ENCODE results near the gene B4GALT2. TPM values are rescaled to one million over a fixed set of nuclear protein-coding genes. Genes with fewer than 3 reads are reported as not detected.

Gene B4GALT2
- total and polyA plus RNA-seq, 9 of the 15 experiments (the other 6 are each of a cell fraction or from before 2014, with no cell fraction given) = 1.3 to 86.8 (median 43.8) TPM

DNA sequence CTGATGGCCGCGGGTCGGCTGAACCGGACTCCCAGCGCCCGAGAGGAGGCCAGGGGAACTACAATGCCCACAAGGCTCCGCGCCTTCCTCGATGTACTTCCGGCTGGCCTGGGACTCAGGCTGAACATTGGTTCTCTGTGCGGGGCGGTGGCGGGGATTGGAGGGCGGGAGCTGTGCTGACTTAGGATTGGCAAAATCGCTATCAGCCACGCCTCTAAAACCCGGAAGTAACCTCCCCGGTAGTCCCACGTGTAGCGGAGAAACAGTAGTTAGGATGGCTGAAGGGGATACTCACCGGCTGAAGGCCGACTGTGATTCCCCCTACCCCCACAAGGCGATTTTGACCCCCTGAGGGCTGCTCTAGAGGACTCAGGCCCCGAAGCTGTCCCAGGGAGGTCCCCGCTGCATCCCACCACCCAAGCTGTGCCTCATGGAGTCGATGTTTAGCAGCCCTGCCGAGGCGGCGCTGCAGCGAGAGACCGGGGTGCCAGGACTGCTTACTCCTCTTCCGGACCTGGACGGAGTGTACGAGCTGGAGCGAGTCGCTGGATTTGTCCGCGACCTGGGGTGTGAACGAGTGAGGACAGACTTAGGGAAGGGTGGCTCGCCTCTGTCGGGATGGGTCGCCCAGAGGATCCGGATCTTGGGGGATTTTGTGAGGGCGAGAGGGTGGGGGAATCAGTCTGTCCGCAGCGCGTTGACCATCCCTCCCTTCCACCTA, 9.1 kb upstream of the B4GALT2 start, which contains the start of gene DPH2 (continued):
- peak; percentile 99 for TF ChIP-seq GABPB1 (CRISPR knock-in tag; IDR thresholded peaks at IDR 0.05)
- peak; percentile 98 for TF ChIP-seq ELF1 (tag; IDR thresholded peaks at IDR 0.05)
- TF ChIP-seq FOS (IDR thresholded peaks at IDR 0.05; ENCODE audit: extremely low read depth, insufficient read length) = peak; percentile 93
- peak; percentile 82 for TF ChIP-seq CREB3L1 (IDR thresholded peaks at IDR 0.05; ENCODE audit: borderline replicate concordance, low read depth)
- peak; percentile 19; the same call in 1 of the 2 replicates for TF ChIP-seq ZNF57 (CRISPR knock-in tag; IDR thresholded peaks at IDR 0.05)
- peak; percentile 71 for TF ChIP-seq CREB1 (IDR thresholded peaks at IDR 0.05)
- peak; percentile 25; the same call in 1 of the 2 replicates for TF ChIP-seq CREB1 (CRISPR knock-in tag; IDR thresholded peaks at IDR 0.05)
- peak; percentile 87 for TF ChIP-seq PHF20 (IDR thresholded peaks at IDR 0.05; ENCODE audit: partially characterized antibody)
- no peak for TF ChIP-seq NFXL1 (CRISPR knock-in tag; IDR thresholded peaks at IDR 0.05)
- TF ChIP-seq FOXK2 (conservative IDR thresholded peaks at IDR 0.05 in 1 of 2, IDR thresholded peaks at IDR 0.05 in 1 of 2; ENCODE audit: low read depth in 2 of 2) = peak; percentile 94 to 95
- TF ChIP-seq RB1 (IDR thresholded peaks at IDR 0.05; ENCODE audit: low read depth) = peak; percentile 62
- peak; percentile 95 for TF ChIP-seq MXD1 (CRISPR knock-in tag; IDR thresholded peaks at IDR 0.05; ENCODE audit: borderline replicate concordance, poor library complexity, severe bottlenecking)
- no peak for TF ChIP-seq MCM2 (IDR thresholded peaks at IDR 0.05; ENCODE audit: low read depth)
- TF ChIP-seq ZNF165 (CRISPR knock-in tag; IDR thresholded peaks at IDR 0.05; ENCODE audit: borderline replicate concordance) = 0 out of 2 replicates have a peak, but pooled peaks have one; percentile 56
- peak in 1 of 2 experiments; percentile 47; a peak in 2 of 4 replicates for TF ChIP-seq NRF1 (conservative IDR thresholded peaks at IDR 0.05 in 1 of 2, IDR thresholded peaks at IDR 0.05 in 1 of 2)
- TF ChIP-seq ZNF24 (IDR thresholded peaks at IDR 0.05) = peak; percentile 47; the same call in 1 of the 2 replicates
- peak; percentile 71 for TF ChIP-seq USF2 (CRISPR knock-in tag; IDR thresholded peaks at IDR 0.05)
- TF ChIP-seq, protein P1, sequence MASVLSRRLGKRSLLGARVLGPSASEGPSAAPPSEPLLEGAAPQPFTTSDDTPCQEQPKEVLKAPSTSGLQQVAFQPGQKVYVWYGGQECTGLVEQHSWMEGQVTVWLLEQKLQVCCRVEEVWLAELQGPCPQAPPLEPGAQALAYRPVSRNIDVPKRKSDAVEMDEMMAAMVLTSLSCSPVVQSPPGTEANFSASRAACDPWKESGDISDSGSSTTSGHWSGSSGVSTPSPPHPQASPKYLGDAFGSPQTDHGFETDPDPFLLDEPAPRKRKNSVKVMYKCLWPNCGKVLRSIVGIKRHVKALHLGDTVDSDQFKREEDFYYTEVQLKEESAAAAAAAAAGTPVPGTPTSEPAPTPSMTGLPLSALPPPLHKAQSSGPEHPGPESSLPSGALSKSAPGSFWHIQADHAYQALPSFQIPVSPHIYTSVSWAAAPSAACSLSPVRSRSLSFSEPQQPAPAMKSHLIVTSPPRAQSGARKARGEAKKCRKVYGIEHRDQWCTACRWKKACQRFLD (CRISPR knock-in tag; IDR thresholded peaks at IDR 0.05) = peak; percentile 84
- TF ChIP-seq, protein P2, sequence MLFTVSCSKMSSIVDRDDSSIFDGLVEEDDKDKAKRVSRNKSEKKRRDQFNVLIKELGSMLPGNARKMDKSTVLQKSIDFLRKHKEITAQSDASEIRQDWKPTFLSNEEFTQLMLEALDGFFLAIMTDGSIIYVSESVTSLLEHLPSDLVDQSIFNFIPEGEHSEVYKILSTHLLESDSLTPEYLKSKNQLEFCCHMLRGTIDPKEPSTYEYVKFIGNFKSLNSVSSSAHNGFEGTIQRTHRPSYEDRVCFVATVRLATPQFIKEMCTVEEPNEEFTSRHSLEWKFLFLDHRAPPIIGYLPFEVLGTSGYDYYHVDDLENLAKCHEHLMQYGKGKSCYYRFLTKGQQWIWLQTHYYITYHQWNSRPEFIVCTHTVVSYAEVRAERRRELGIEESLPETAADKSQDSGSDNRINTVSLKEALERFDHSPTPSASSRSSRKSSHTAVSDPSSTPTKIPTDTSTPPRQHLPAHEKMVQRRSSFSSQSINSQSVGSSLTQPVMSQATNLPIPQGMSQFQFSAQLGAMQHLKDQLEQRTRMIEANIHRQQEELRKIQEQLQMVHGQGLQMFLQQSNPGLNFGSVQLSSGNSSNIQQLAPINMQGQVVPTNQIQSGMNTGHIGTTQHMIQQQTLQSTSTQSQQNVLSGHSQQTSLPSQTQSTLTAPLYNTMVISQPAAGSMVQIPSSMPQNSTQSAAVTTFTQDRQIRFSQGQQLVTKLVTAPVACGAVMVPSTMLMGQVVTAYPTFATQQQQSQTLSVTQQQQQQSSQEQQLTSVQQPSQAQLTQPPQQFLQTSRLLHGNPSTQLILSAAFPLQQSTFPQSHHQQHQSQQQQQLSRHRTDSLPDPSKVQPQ (CRISPR knock-in tag; IDR thresholded peaks at IDR 0.05; ENCODE audit: borderline replicate concordance) = no peak
- TF ChIP-seq CHD2 (IDR thresholded peaks at IDR 0.05; ENCODE audit: low read depth, low read length) = peak; percentile 61; the same call in 1 of the 2 replicates

All from K562 (cell line).